Panc1 (cell line): ENCODE measurements around the gene WNT1. TPM values are rescaled to one million over a fixed set of nuclear protein-coding genes. Genes with fewer than 3 reads are reported as not detected.

Experiments used
- ATAC-seq: fragments of 200-7000 bp; cut with Tn5 transposase; 2 replicates; pipeline ENCODE4 v1.9.1; 2020; ENCODE audit warnings: mild to moderate bottlenecking, moderate library complexity
- BruUV-seq: library from RNA; stranded (reverse); fragments of 400-500 nt; replicated peaks from 2 replicates; lab custom pipeline; 2021; lab: Mats Ljungman, UMichigan
- CTCF ChIA-PET: fragments of 300-600 bp; sonication (Branson Sonifier 250); formaldehyde crosslinking; loops from one replicate; lab custom pipeline; 2022; ENCODE audit warnings: antibody characterized with exemption; lab: Charles Lee
- POLR2A ChIA-PET: fragments of 300-600 bp; sonication (Branson Sonifier 250); formaldehyde crosslinking; loops from one replicate; lab custom pipeline; 2022; ENCODE audit warnings: antibody characterized with exemption; lab: Charles Lee
- DNase-seq: peaks from one replicate; pipeline ENCODE4 v3.0.0-alpha.2; 2010; ENCODE audit warnings: low read depth, low spot score
- H3K27ac ChIP-seq: 2 replicates; pipeline ENCODE4 v1.5.1; 2011; ENCODE audit warnings: mild to moderate bottlenecking, low read length, inconsistent platforms
- H3K27me3 ChIP-seq: fragments of 200-500 bp; sonication (Bioruptor generic); 2 replicates; pipeline ENCODE4 v1.6.0; 2014; ENCODE audit warnings: low read length, inconsistent platforms; ENCODE audit not compliant: control insufficient read depth, insufficient read depth
- H3K36me3 ChIP-seq: fragments of 200-500 bp; sonication (Bioruptor generic); 2 replicates; pipeline ENCODE4 v1.5.1; 2014; ENCODE audit warnings: inconsistent platforms, mild to moderate bottlenecking, low read length, moderate library complexity; ENCODE audit not compliant: control insufficient read depth, insufficient read depth
- H3K4me1 ChIP-seq: 2 replicates; pipeline ENCODE4 v1.5.1; 2011; ENCODE audit warnings: inconsistent platforms, mild to moderate bottlenecking, low read length, moderate library complexity; ENCODE audit not compliant: control insufficient read depth, insufficient read depth
- H3K4me3 ChIP-seq, 2 experiments: 2 replicates each; pipeline ENCODE4 v1.5.1; 2011 to 2012; ENCODE audit warnings: low read depth in 2 of 2, low read length in 2 of 2, mild to moderate bottlenecking in 2 of 2, inconsistent platforms in 1 of 2, moderate library complexity in 1 of 2
- H3K9me3 ChIP-seq: fragments of 200-500 bp; sonication (Bioruptor generic); 2 replicates; pipeline ENCODE4 v1.5.1; 2014; ENCODE audit warnings: low read depth, mild to moderate bottlenecking, inconsistent platforms, low read length, moderate library complexity; ENCODE audit not compliant: control insufficient read depth, insufficient read depth
- POLR2AphosphoS5 ChIP-seq: IDR thresholded peaks from 2 replicates; pipeline ENCODE4 v1.6.1; 2012; ENCODE audit warnings: mild to moderate bottlenecking, low read depth, low read length, moderate library complexity
- SIN3A ChIP-seq: IDR thresholded peaks from 2 replicates; pipeline ENCODE4 v1.6.1; 2012; ENCODE audit warnings: low read depth, mild to moderate bottlenecking, low read length, moderate library complexity, borderline replicate concordance; ENCODE audit not compliant: insufficient read depth
- TCF7L2 ChIP-seq: IDR thresholded peaks from 2 replicates; pipeline ENCODE4 v1.6.1; 2011; ENCODE audit warnings: mild to moderate bottlenecking, low read depth, low read length, inconsistent platforms
- in situ Hi-C: cut with HindIII; loops from 2 replicates; pipeline ENCODE4 v1.10.0; 2016; ENCODE audit warnings: low sequenced_read_pairs, low pct_unique_long_range_greater_than_20kb
- intact Hi-C: fragments of 100-400 bp; cut with micrococcal nuclease; formaldehyde crosslinking; loops from one replicate; pipeline ENCODE4 v1.10.0; 2022; ENCODE audit not compliant: unreplicated experiment
- total RNA-seq: library from RNA; stranded (reverse); gene quantifications from one replicate; pipeline ENCODE4 v1.2.1, GENCODE V29; 2021; ENCODE audit not compliant: unreplicated experiment
- TF ChIP-seq, protein P1 (sequence below): fragments of 450-650 bp; IDR thresholded peaks from 2 replicates; pipeline ENCODE4 v1.5.1; 2017; ENCODE audit warnings: mild to moderate bottlenecking
- TF ChIP-seq, protein P2 (sequence below), 2 experiments: IDR thresholded peaks; 2 replicates each; pipeline ENCODE4 v1.6.1; 2011 to 2012; ENCODE audit warnings: low read depth in 2 of 2, control low read depth in 1 of 2, low read length in 1 of 2, mild to moderate bottlenecking in 1 of 2, moderate library complexity in 1 of 2; ENCODE audit not compliant: insufficient read depth in 1 of 2

Gene WNT1
- total RNA-seq, 1 experiment from 2014 or later = not detected

DNA sequence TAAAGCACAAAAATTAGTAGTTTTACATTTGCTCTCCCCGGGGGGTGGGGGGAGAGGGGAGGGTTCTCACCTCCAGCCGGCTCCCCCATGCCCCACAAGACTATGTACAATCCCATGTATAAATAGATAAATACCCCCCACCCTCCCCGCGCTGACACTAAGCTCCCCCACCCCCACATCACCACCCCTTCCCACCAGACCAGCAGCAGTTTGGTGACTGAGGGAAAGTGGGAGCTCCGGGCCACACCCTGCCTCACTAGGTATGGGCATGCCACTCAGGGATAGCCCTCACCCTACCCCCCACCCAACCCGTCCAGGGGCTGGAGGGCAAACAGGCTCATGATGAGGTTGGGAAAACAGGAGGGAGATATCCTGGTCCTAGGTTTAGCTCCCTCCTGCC, 42.3 kb downstream of the WNT1 start:
- Histone ChIP-seq H3K27me3 (no peaks in the 10 kb centered on the region), H3K9me3 (no peaks in the 10 kb centered on the region), H3K4me3 (no peak overlapping the region), H3K36me3 (peaks cover 27% of the 10 kb centered on the region), H3K27ac (no peak overlapping the region), H3K4me1 (peaks cover 15% of the 10 kb centered on the region)
- POLR2A ChIA-PET = interaction anchor here (0.7 kb wide), 3 partner anchors 10 to 942 kb away, joined by 3 to 14 read pairs (median 9); no protein-coding TSS in a partner anchor
- ATAC-seq = no peak
- BruUV-seq = no TSS peak
- in situ Hi-C loops (no loop called here), intact Hi-C loops (no loop called here)
- DNase-seq = no peak
- CTCF ChIA-PET = interaction anchor here (0.6 to 0.7 kb wide), 3 partner anchors 19 to 32 kb away, joined by 3 to 12 read pairs (median 3); no protein-coding TSS in a partner anchor
- TF ChIP-seq POLR2AphosphoS5 = no peak
- TF ChIP-seq, protein P1, sequence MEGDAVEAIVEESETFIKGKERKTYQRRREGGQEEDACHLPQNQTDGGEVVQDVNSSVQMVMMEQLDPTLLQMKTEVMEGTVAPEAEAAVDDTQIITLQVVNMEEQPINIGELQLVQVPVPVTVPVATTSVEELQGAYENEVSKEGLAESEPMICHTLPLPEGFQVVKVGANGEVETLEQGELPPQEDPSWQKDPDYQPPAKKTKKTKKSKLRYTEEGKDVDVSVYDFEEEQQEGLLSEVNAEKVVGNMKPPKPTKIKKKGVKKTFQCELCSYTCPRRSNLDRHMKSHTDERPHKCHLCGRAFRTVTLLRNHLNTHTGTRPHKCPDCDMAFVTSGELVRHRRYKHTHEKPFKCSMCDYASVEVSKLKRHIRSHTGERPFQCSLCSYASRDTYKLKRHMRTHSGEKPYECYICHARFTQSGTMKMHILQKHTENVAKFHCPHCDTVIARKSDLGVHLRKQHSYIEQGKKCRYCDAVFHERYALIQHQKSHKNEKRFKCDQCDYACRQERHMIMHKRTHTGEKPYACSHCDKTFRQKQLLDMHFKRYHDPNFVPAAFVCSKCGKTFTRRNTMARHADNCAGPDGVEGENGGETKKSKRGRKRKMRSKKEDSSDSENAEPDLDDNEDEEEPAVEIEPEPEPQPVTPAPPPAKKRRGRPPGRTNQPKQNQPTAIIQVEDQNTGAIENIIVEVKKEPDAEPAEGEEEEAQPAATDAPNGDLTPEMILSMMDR = no peak
- TF ChIP-seq, protein P2, sequence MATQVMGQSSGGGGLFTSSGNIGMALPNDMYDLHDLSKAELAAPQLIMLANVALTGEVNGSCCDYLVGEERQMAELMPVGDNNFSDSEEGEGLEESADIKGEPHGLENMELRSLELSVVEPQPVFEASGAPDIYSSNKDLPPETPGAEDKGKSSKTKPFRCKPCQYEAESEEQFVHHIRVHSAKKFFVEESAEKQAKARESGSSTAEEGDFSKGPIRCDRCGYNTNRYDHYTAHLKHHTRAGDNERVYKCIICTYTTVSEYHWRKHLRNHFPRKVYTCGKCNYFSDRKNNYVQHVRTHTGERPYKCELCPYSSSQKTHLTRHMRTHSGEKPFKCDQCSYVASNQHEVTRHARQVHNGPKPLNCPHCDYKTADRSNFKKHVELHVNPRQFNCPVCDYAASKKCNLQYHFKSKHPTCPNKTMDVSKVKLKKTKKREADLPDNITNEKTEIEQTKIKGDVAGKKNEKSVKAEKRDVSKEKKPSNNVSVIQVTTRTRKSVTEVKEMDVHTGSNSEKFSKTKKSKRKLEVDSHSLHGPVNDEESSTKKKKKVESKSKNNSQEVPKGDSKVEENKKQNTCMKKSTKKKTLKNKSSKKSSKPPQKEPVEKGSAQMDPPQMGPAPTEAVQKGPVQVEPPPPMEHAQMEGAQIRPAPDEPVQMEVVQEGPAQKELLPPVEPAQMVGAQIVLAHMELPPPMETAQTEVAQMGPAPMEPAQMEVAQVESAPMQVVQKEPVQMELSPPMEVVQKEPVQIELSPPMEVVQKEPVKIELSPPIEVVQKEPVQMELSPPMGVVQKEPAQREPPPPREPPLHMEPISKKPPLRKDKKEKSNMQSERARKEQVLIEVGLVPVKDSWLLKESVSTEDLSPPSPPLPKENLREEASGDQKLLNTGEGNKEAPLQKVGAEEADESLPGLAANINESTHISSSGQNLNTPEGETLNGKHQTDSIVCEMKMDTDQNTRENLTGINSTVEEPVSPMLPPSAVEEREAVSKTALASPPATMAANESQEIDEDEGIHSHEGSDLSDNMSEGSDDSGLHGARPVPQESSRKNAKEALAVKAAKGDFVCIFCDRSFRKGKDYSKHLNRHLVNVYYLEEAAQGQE (IDR thresholded peaks at IDR 0.05; ENCODE audit: insufficient read depth in 1 of 2, low read depth in 2 of 2, low read length in 1 of 2) = no peak
- no peak for TF ChIP-seq TCF7L2
- no peak for TF ChIP-seq SIN3A

DNA sequence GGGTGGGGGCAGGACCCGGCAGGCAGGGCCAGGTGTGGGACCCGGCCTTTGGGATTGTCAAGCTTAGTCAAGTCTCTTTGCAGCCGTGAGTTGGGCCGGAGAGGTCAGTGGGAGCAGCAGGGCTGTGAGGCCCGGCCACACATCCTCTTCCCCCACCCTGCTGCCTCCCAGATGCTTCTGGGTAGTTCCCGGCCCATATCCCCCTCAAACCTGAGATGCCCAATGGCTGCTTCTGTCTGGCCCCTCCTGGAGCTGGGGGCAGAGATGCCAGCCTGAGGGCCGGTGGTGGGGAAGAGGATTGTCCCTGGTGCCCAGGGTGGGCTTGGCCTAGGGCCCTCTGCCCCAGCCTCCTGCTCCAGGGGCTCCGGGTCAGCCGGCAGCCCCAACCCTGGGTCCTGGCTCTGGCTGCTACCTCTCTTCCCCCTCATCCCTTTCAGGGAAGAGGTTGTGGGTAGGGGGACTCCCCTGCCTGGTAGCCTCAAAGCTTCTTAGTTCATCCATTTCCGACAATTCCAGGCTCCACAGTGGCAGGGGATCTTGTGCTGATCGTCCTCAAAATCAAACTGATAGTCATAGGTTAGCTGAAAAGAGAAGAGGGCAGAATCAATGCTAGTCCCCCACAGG, 43.3 kb downstream of the WNT1 start:
- ATAC-seq (no peak), DNase-seq (no peak)
- Histone ChIP-seq H3K27ac (no peak overlapping the region), H3K36me3 (peaks cover 36% of the 10 kb centered on the region), H3K9me3 (no peaks in the 10 kb centered on the region), H3K27me3 (no peaks in the 10 kb centered on the region), H3K4me3 (no peak overlapping the region), H3K4me1 (peaks cover 15% of the 10 kb centered on the region)
- in situ Hi-C loops = no loop called here
- BruUV-seq = TSS peak; percentile 13
- ChIA-PET POLR2A (no interaction called here), CTCF (no interaction called here)
- TF ChIP-seq TCF7L2 (no peak), POLR2AphosphoS5 (no peak), SIN3A (no peak)
- TF ChIP-seq, protein P1 = no peak
- TF ChIP-seq, protein P2 (IDR thresholded peaks at IDR 0.05; ENCODE audit: insufficient read depth in 1 of 2, low read depth in 2 of 2, low read length in 1 of 2) = no peak
- intact Hi-C loops = no loop called here
